GM19438 (cell line): ENCODE data around the gene VEZT.
"Not testable (repeated sequence)": the region's sequence is repeated elsewhere in the genome, so short reads cannot be mapped to it uniquely, and the experiment has no call there.

Source experiments
- ATAC-seq: cut with Tn5 transposase; IDR thresholded peaks from one replicate; pipeline ENCODE4 v1.9.1; 2021; ENCODE audit warnings: low read depth; ENCODE audit not compliant: unreplicated experiment

Gene VEZT

GRCh38 chr12:95303476-95303875 lies 85.9 kb downstream of the VEZT start:
- no peak for ATAC-seq

GRCh38 chr12:95304673-95305198 lies 87.1 kb downstream of the VEZT start:
- no peak for ATAC-seq

GRCh38 chr12:95312656-95313055 lies 95.0 kb downstream of the VEZT start:
- ATAC-seq = no peak

- not testable (repeated sequence) for ATAC-seq
Observed at GRCh38 chr12:95314756-95315155, 97.1 kb downstream of the VEZT start.

GRCh38 chr12:95316798-95317197 lies 99.2 kb downstream of the VEZT start:
- no peak for ATAC-seq

GRCh38 chr12:95318071-95318545 lies 100.5 kb downstream of the VEZT start:
- ATAC-seq = no peak

- no peak for ATAC-seq
Observed at GRCh38 chr12:95319694-95320331, 102.2 kb downstream of the VEZT start.

- no peak for ATAC-seq
Observed at GRCh38 chr12:95321516-95322246, 104.1 kb downstream of the VEZT start.

GRCh38 chr12:95322326-95322725 lies 104.7 kb downstream of the VEZT start:
- ATAC-seq = no peak

GRCh38 chr12:95323212-95323611 lies 105.6 kb downstream of the VEZT start:
- ATAC-seq = no peak

- not testable (repeated sequence) for ATAC-seq
Observed at GRCh38 chr12:95324246-95324645, 106.6 kb downstream of the VEZT start.

GRCh38 chr12:95325501-95325900 lies 107.9 kb downstream of the VEZT start:
- no peak for ATAC-seq

GRCh38 chr12:95326445-95326844 lies 108.8 kb downstream of the VEZT start:
- no peak for ATAC-seq

GRCh38 chr12:95326855-95327254 lies 109.2 kb downstream of the VEZT start:
- no peak for ATAC-seq

GRCh38 chr12:95328708-95329107 lies 111.1 kb downstream of the VEZT start:
- ATAC-seq = no peak

GRCh38 chr12:95335948-95336347 lies 118.3 kb downstream of the VEZT start:
- ATAC-seq = no peak

- no peak for ATAC-seq
Observed at GRCh38 chr12:95336387-95337067, 118.9 kb downstream of the VEZT start.

GRCh38 chr12:95337146-95337545 lies 119.5 kb downstream of the VEZT start:
- no peak for ATAC-seq

- no peak for ATAC-seq
Observed at GRCh38 chr12:95339086-95339788, 121.6 kb downstream of the VEZT start.

- no peak for ATAC-seq
Observed at GRCh38 chr12:95342008-95342407, 124.4 kb downstream of the VEZT start.
